GM19099 (cell line): Measurements from ENCODE around the gene TMC6.

ENCODE experiments used
- POLR2A ChIP-seq: IDR thresholded peaks from 3 replicates; pipeline ENCODE4 v1.6.1; 2011; ENCODE audit warnings: low read depth; ENCODE audit not compliant: insufficient read length; ENCODE audit errors: extremely low read depth

The TMC6 gene

GRCh38 chr17:78128551-78129350 lies at the start of gene TMC6:
Gene TMC6 (minus strand): TSS chr17:78128755. CDS start chr17:78126832, 1,923 bp downstream.
- peak; percentile 72 for TF ChIP-seq POLR2A

GRCh38 chr17:78176548-78177025 lies 48.0 kb upstream of the TMC6 start:
- TF ChIP-seq POLR2A, result peak; percentile 48

DNA sequence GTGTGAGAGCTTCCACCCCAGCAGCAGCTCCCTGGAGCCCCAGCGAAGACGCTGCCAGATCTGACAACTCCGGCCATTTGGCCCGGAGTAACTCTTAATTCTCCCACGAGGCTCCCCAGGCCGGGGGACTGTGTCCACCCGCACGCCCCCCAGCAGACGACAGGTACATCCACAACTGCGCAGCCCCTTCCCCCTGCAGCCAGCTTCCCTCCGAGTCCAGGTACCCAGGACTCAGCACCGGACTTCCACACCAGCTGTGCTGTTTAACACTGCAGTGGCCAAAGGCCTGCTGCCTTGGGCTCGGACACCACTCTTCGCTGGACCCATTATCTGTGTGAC lies 47.1 kb upstream of the TMC6 start:
- TF ChIP-seq POLR2A, result no peak

GRCh38 chr17:78174870-78175642 lies 46.5 kb upstream of the TMC6 start:
- no peak for TF ChIP-seq POLR2A

DNA sequence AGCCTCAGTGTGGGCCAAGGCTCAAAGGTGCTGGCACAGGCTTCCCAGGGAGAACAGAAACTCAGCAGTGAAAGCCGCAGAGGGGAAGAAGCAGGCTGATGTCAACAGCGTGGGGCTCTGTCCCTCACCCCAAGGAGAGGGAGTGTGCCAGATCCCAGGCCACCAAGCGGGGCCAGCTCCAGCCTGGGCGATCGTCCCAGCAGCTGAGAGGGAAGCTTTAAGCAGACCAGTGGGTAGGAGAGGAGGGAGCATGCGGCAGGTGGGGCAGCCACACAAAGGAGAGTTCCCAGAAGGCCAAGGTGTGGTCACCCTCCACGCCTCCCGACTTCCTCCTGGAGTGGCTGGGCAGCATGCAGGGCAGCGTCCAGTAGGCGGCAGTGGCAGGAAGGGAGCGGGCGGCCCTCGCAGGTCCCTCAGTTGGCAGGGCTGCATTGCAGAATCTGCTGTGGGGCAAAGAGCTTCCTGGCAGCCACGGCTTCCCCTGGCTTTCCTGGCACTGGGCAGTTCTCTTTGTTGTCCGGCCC lies 45.9 kb upstream of the TMC6 start:
- TF ChIP-seq POLR2A, result peak; percentile 37

DNA sequence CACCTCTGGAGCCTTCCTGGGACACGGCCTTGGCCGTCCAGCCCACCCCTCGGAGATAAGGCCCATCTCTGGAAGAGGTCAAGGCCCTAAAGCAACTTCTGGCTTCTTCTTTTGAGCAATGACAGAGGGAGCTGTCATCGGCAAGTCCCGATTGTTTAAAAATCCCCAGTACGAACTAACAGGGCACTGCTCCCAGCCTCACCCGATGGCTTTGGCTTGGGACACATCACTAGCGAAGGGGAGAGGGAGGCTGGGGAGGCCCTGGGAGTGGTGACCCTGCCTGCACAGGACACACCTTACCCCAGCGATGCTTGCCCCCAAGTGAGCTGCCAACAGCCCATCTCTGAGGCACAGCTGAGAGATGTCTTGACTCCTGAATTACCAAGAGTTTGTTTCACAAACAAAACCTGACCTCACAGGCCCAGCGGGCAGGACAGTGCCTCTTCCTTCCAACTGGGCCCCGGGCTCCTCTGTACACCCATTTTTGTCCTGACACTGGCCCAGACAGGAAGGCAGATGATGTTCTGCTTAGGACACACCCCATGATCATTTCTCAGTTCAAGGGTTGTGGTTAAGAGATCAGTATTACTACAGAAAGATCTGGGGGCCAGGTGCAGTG lies 44.7 kb upstream of the TMC6 start:
- peak; percentile 52 for TF ChIP-seq POLR2A

GRCh38 chr17:78172249-78173051 lies 43.9 kb upstream of the TMC6 start:
- TF ChIP-seq POLR2A, result peak; percentile 31

DNA sequence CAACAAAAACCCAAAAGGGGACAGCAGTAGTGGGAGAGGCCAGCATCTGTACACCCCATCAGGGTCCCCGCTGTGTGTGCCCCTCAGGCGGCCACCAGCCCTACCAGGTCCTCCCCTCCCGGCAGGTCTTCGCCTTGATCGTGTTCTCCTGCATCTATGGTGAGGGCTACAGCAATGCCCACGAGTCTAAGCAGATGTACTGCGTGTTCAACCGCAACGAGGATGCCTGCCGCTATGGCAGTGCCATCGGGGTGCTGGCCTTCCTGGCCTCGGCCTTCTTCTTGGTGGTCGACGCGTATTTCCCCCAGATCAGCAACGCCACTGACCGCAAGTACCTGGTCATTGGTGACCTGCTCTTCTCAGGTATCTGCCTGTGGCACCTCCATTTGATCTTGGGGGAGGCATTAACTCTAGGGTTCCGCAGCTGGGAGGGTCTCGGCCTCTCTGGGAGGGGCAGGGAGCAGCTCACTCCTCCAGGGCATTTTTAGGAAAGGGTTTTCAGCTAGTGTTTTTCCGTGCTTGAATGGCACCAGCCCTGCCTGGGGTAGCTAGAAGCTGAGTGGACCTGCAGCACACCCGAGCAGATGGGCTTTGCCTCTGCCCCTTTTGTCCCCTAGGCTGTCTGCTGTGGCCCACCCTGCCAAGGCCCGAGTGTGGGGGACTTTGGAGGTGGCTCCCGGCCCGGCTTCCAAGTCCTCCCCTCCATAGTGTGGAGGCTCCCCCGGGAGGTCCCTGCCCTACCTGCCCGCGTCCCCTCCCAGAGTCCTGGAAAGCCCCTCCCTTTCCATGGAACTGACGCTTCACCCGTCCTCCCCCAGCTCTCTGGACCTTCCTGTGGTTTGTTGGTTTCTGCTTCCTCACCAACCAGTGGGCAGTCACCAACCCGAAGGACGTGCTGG lies 42.4 kb upstream of the TMC6 start:
- peak; percentile 6 for TF ChIP-seq POLR2A

DNA sequence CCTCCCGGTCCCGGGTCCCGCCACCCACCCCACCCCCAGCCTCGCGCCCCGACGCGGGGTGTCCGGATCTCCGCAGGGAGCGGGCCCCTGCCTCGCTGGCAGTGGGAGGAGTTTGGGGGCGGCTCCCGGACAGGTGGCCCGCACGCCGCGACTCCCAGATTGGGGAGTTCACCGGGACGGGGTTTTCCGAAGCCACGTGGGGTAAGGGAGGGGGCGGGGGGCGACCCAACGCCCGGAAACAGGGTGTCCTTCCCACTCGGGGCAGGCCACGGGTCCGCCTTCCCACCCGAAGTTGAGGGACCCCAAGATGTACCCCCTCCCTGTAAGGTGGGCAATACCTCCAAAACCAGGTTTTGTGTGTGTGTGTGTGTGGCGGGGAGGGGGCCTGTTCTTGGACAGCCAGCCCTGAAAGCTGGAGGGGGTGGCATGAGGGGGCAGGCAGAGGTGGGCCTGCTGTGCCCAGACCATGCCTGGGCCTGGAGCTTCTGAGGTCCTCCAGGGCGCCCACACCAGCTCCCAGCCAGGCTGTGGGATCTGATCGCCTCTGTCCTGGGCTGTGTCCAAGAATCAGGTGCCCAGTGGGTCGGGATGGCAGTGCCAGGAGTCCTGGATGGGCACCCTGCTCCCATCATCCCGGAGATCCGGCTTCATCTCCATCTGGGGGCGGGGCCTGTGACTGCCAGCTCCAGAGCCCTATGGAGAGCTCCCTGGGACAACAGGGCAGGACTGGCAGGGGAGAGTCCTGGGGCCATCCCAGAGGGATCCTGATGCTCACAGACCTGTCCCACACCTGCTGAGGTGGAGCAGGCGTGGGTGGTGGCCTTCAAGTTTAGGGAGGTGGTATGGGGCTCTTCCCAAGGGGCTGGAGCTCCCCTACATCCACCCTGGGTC lies 40.6 kb upstream of the TMC6 start:
- TF ChIP-seq POLR2A, result no peak

DNA sequence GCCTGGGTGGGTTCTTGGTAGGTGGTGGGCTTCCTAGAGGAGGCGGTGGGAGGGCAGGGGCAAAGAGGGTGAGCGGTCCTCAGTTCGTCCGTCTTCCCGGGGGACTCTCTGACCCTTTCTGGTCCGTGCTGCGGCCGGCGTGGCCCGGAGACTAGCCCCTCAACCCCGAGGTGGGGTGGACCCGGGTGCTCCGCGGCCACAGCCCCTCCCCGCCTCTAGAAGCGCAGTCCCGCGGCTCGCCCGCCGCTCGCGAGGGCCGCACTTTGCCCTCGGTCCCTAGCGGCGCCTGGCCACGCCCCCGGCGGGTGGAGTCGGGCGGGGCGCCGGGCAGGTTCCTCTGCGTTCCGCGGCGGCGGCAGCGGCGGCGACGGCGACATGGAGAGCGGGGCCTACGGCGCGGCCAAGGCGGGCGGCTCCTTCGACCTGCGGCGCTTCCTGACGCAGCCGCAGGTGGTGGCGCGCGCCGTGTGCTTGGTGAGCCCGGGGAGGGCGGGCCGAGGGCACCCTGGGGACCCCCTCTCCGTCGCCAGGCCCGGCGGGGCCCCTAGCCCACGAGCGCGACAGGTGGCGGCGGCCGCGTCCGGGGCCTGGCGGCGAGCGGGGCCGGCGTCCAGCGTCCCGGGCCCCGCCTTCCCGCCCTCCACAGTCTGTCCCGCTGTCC lies 39.8 kb upstream of the TMC6 start, which contains the start of gene SYNGR2:
Gene SYNGR2, plus strand, starts transcription at position 340 of the 661 bp plus-strand sequence. Its CDS starts 36 bp downstream, at position 376.
- TF ChIP-seq POLR2A, result peak; percentile 88

GRCh38 chr17:78166416-78166815 lies 37.9 kb upstream of the TMC6 start:
- TF ChIP-seq POLR2A, result no peak

DNA sequence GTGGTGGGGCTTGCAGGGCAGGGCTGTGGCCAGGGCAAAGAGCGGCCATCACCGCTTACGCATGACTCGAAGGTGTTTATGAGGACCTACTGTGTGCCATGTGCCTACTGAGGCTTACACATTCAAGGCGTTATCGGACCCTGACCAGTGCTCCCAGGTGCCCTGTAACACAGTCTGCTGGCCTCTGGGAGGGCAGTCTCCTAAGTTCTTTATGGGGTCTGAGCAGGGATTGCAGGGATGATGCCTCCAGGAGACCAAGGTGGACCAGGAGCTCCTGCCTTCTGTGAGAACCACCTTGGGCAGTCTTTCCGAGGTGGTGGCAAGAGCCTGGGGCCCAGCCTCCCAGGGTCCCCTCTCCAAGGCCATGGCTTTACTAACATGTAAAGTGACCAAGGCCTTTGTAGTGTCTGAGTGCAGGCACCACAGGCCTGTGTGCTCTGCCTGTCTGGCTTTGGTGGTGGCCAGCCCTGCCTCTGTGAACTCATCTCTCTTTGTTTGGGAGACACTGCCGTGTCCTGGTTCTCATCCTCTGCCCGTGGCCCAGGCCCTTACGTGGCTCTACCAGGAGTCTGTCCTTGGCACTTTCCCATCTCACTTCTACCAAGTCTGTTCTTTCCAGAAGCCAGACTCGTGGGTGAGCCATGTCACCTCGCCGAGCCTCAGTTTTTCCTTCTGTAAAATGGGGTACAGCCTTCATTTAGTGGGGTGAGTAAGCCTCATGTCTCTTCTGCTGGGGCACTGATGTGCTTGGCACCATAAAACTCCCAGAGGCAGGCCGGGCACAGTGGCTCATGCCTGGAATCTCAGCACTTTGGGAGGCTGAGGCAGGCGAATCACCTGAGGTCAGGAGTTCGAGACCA lies 36.4 kb upstream of the TMC6 start:
- no peak for TF ChIP-seq POLR2A
